ENCODE results near the gene MED1. TPM values are rescaled to one million over a fixed set of nuclear protein-coding genes. Genes with fewer than 3 reads are reported as not detected.
"Not testable (repeated sequence)": the region's sequence is repeated elsewhere in the genome, so short reads cannot be mapped to it uniquely, and the experiment has no call there.

The MED1 gene
- total RNA-seq, 1 donor from 2014 or later = 63.4 TPM

GRCh38 chr17:39385040-39385439 lies 66.0 kb downstream of the MED1 start:
- no peaks in the 10 kb centered on the region for H3K27me3 Mint-ChIP-seq (ENCODE audit: low read depth)
- no peaks in the 10 kb centered on the region for H3K9me3 Mint-ChIP-seq
- H3K36me3 Mint-ChIP-seq (ENCODE audit: low read depth) = no peaks in the 10 kb centered on the region
- no peak for DNase-seq (ENCODE audit: low read depth, low spot score)
- no peak for TF ChIP-seq CTCF (conservative IDR thresholded peaks at IDR 0.05)
- H3K4me3 Mint-ChIP-seq = no peak overlapping the region
- H3K4me1 Mint-ChIP-seq = no peaks in the 10 kb centered on the region
- H3K27ac Mint-ChIP-seq (ENCODE audit: unreplicated experiment) = no peak overlapping the region

DNA sequence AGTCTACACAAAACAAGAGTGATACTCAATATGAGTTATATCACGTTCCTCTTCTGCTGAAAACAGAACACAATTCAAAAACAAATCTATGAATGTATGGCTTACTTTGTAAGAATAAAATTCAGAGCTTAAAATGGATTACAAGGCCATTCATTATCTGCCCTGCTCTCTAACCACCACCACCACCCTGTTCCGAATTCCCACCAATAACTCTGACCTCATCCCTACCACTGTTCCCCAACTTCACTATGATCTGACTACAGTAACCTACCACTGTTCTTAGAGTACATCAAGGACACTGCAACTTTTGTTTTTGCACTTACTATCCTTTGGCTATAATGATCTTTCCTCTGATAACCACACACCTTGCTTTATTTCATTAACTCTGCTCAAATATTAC lies 70.9 kb downstream of the MED1 start:
- no peaks in the 10 kb centered on the region for H3K9me3 Mint-ChIP-seq
- no peak for TF ChIP-seq CTCF (conservative IDR thresholded peaks at IDR 0.05)
- H3K36me3 Mint-ChIP-seq (ENCODE audit: low read depth) = no peaks in the 10 kb centered on the region
- H3K4me1 Mint-ChIP-seq = no peaks in the 10 kb centered on the region
- no peaks in the 10 kb centered on the region for H3K27me3 Mint-ChIP-seq (ENCODE audit: low read depth)
- no peak for DNase-seq (ENCODE audit: low read depth, low spot score)
- no peak overlapping the region for H3K4me3 Mint-ChIP-seq
- no peak overlapping the region for H3K27ac Mint-ChIP-seq (ENCODE audit: unreplicated experiment)

DNA sequence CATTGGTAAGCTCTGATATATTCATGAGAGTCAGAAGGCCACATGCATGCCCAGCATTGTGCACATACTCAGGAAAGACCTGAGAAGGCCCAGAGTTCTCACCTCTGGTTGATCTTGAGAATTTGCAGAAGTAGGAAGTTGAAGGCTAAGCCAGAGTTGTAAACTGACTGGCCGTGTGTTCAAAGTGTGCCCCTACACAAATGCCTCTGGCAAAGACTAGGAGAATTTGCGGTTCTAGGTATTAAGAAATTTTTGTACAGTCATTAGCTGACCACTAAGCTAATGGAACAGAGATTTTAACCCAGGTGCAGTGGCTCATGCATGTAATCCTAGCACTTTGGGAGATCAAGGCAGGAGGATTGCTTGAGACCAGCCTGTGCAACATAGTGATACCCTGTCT lies 74.6 kb downstream of the MED1 start:
- H3K27ac Mint-ChIP-seq (ENCODE audit: unreplicated experiment) = no peak overlapping the region
- no peak overlapping the region for H3K4me3 Mint-ChIP-seq
- TF ChIP-seq CTCF (conservative IDR thresholded peaks at IDR 0.05) = no peak
- H3K27me3 Mint-ChIP-seq (ENCODE audit: low read depth) = no peaks in the 10 kb centered on the region
- H3K36me3 Mint-ChIP-seq (ENCODE audit: low read depth) = no peaks in the 10 kb centered on the region
- H3K9me3 Mint-ChIP-seq = no peaks in the 10 kb centered on the region
- H3K4me1 Mint-ChIP-seq = no peaks in the 10 kb centered on the region
- no peak for DNase-seq (ENCODE audit: low read depth, low spot score)

GRCh38 chr17:39367805-39368204 lies 83.3 kb downstream of the MED1 start:
- not testable (repeated sequence) for DNase-seq (ENCODE audit: low read depth, low spot score); H3K9me3 Mint-ChIP-seq; H3K4me3 Mint-ChIP-seq; H3K36me3 Mint-ChIP-seq (ENCODE audit: low read depth); H3K27me3 Mint-ChIP-seq (ENCODE audit: low read depth); H3K4me1 Mint-ChIP-seq; H3K27ac Mint-ChIP-seq (ENCODE audit: unreplicated experiment)

GRCh38 chr17:39365872-39366271 lies 85.2 kb downstream of the MED1 start:
- DNase-seq (ENCODE audit: low read depth, low spot score) = no peak
- Mint-ChIP-seq H3K9me3 (no peaks in the 10 kb centered on the region), H3K36me3 (ENCODE audit: low read depth) (no peaks in the 10 kb centered on the region), H3K4me3 (no peak overlapping the region), H3K27me3 (ENCODE audit: low read depth) (no peaks in the 10 kb centered on the region), H3K4me1 (no peaks in the 10 kb centered on the region), H3K27ac (ENCODE audit: unreplicated experiment) (no peak overlapping the region)
- TF ChIP-seq CTCF (conservative IDR thresholded peaks at IDR 0.05) = no peak

GRCh38 chr17:39365242-39365641 lies 85.8 kb downstream of the MED1 start:
- Mint-ChIP-seq H3K27me3 (ENCODE audit: low read depth) (no peaks in the 10 kb centered on the region), H3K36me3 (ENCODE audit: low read depth) (no peaks in the 10 kb centered on the region), H3K4me1 (no peaks in the 10 kb centered on the region), H3K27ac (ENCODE audit: unreplicated experiment) (no peak overlapping the region), H3K4me3 (no peak overlapping the region), H3K9me3 (no peaks in the 10 kb centered on the region)
- no peak for TF ChIP-seq CTCF (conservative IDR thresholded peaks at IDR 0.05)
- DNase-seq (ENCODE audit: low read depth, low spot score) = no peak
